ENCODE measurements around the gene MYO7A.

MYO7A gene

DNA sequence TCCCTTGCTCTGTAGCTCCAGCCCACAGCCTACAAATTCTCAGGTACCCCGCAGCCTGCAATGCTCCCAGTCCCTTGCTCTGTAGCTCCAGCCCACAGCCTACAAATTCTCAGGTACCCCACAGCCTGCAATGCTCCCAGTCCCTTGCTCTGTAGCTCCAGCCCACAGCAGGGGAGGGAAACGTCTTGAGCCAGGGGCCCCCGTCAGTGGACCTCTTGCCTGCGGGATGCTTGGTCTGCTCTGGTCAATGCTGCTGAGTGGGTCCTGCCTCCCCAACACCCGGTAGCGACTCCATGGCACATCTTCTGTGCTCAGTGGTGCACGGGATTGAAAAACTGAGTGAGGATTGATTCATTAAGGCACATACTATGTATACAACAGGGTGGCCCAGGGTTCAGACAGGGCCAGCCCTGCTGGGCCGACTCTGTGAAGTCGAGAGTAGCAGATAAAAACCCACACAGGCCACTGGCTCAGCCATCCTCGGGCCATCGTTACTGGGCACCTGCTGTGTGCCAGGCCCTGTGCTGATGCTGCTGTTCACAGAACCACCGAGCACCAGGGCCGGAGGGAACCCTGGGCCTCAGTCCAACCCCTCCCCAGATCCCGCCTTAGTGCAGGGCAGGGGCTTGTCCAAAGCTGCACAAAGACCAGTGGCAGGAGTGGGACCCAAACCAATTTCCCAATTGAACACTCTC, 69.7 kb downstream of the MYO7A start:
- TF ChIP-seq ZNF274 (IDR thresholded peaks at IDR 0.05; ENCODE audit: low read depth, low read length) = no peak
- H3K4me3 ChIP-seq (ENCODE audit: low read length) = no peak overlapping the region

DNA sequence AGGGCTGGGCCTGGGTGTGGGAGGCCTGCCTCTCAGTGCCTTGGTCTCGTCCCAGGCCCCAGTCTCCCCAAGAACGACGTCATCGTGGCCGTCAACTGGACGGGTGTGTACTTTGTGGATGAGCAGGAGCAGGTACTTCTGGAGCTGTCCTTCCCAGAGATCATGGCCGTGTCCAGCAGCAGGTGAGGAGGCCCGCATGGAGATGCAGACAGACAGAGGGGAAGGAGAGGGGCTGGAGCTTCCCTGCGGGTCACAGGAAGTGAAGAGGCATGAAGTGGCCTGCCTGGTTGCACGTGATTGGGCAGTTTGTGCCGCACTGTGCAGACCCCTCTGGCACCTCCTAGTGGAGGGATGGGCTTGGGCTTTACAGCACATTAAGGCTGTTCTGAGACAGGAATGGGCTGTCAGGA, 70.4 kb downstream of the MYO7A start:
- no peak for TF ChIP-seq ZNF274 (IDR thresholded peaks at IDR 0.05; ENCODE audit: low read depth, low read length)

DNA sequence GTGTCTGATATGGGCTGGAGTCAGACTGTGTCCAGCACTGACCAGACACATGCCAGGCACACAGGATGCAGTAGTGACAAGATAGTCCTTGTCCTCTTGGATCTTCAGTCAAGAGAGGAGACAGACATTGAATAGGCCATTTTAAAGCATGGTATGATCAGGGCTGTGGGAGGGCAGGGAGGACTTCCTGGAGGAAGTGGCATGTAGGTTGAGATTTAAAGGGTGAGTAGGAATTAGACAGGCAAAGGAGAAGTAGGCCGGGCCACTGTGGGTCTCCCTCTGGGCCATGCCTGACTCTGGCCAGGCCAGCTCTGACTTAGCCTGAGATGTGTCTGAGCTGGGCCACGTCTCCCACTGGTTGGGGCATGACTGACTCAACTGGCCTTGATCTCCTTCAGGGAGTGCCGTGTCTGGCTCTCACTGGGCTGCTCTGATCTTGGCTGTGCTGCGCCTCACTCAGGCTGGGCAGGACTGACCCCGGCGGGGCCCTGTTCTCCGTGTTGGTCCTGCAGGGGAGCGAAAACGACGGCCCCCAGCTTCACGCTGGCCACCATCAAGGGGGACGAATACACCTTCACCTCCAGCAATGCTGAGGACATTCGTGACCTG, 71.2 kb downstream of the MYO7A start:
- H3K4me3 ChIP-seq (ENCODE audit: low read length) = no peak overlapping the region
- no peak for TF ChIP-seq ZNF274 (IDR thresholded peaks at IDR 0.05; ENCODE audit: low read depth, low read length)

More for the DNA sequence above, 70.4 kb downstream of the MYO7A start:
- no peak overlapping the region for H3K4me3 ChIP-seq (ENCODE audit: low read length)

DNA sequence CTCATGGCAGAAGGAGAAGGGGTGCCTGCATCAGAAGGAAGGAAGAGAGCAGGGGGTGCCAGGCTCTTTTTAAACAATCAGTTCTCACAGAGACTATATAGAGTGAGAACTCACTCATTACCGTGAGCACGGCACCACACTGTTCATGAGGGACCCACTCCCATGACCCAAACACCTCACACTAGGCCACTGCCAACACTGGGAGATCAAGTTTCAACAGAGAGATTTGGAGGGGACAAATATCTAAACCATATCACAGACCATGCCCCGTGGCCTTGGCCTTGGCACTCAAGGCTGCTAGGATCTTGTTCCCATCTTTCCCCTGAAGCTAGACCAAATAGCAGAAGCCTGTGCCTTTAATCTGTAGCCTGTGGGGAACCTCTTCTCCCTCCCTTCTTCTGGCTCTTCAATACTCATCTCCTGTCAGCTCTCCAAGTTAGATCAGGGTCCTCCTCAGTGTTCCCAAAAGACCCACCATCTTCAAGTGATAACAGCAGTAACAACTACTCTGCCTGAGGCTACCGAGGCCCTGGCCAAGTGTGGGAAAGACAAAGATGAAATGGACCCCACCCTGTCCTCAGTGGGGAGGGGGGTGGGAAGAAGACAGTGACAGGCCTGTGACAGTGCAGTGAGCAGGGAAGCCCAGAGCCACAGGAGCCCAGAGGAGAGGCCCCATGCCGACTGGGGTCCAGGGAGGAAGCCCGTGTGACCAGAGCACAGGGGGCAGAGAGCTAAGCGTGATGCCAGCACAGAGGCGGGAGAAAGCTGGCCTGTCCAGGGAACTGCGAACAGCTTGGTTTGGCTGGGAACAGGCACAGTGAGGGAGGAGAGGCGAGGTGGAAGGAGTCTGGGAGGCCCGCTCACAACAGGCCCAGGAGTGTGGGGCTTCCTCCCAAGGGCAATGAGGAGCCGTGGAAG, 72.6 kb downstream of the MYO7A start:
- no peak for TF ChIP-seq ZNF274 (IDR thresholded peaks at IDR 0.05; ENCODE audit: low read depth, low read length)

DNA sequence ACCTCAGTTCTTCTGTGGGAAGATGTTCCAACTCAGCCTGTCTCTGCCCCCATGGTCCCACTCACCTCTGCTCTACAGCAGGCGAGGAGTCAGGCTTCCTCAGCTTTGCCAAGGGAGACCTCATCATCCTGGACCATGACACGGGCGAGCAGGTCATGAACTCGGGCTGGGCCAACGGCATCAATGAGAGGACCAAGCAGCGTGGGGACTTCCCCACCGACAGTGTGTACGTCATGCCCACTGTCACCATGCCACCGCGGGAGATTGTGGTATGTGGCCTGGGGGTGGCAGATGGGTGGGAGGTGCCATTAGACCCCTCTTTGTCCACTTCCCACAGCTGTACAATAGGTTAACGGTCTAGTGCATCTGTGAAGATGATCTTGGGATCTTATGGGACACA, 73.3 kb downstream of the MYO7A start:
- TF ChIP-seq ZNF274 (IDR thresholded peaks at IDR 0.05; ENCODE audit: low read depth, low read length) = no peak

More for the DNA sequence above, 72.6 kb downstream of the MYO7A start:
- no peak overlapping the region for H3K4me3 ChIP-seq (ENCODE audit: low read length)

DNA sequence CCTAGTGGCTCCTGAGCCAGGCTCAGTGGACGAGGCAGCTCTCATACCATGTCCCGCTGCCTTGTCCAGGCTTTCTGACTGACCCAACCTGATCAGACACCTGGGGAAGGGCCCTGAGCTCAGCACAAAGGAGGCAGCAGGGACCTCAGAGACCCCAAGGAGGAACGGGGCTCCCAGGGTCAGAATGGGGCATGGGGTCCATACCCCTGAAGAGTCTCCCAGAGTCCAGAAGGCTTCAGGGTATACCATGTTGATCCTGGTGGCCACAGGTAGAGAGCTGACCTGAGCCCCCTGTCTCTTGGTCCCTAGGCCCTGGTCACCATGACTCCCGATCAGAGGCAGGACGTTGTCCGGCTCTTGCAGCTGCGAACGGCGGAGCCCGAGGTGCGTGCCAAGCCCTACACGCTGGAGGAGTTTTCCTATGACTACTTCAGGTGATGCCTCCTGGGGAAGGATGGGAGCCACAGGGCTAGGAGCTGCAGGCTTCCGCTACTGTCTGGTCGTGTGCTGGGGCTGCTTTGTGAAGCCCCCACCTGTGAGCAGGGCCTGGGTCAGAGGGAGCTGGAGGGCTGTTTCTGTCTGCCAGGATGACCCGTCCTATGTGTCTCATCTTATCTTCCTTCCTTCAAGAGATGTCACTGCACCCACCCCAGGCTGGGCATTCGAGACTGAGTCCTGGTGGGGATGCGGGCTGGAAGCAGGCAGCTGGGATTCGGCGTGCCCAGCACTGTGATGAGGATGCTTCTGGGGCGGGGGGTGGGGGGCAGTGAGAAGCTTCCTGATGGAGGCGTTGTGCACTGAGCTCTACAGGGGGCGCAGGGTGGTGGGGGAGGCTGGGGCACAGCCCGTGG, 74.2 kb downstream of the MYO7A start:
- H3K4me3 ChIP-seq (ENCODE audit: low read length) = no peak overlapping the region
- TF ChIP-seq ZNF274 (IDR thresholded peaks at IDR 0.05; ENCODE audit: low read depth, low read length) = no peak

More for the DNA sequence above, 73.3 kb downstream of the MYO7A start:
- H3K4me3 ChIP-seq (ENCODE audit: low read length) = no peak overlapping the region

DNA sequence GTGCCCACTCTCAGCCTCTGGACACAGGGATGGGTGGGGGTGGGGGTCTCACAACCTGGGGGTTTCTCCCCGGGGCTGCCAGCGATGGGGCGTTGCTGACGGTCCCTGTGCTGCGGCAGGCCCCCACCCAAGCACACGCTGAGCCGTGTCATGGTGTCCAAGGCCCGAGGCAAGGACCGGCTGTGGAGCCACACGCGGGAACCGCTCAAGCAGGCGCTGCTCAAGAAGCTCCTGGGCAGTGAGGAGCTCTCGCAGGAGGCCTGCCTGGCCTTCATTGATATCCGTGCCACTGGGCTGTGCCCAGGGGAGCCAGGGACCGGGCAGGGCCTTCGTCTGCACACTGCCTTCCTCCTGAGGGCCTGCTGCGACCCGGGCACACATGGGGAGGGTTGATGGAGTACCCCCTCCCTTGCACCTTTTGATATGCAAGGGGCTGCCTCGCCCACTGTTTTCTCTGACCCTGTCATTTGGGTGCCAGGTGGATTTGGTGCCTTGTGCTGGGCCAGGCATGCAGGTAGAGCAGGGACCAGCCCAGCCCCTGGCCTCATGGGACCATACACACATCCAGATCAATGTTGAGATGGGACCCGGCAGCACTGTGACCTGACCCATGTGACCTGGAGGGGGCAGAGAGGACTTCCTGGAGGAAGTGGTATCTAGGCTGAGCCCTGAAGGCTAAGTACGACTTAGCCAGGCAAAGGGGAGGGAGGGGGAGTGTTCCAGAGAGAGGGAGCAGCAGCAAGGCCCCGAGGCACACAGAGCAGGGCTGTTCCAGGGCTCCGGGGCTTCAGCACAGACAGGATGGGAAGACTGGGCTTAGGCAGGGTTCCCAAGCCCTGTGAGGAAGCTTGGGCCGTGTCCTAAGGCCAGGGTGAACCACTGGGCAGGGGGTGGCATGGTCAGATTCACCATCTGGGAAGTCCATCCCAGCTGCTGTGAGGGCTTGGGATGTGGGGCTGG, 75.2 kb downstream of the MYO7A start:
- no peak for TF ChIP-seq ZNF274 (IDR thresholded peaks at IDR 0.05; ENCODE audit: low read depth, low read length)
- no peak overlapping the region for H3K4me3 ChIP-seq (ENCODE audit: low read length)

DNA sequence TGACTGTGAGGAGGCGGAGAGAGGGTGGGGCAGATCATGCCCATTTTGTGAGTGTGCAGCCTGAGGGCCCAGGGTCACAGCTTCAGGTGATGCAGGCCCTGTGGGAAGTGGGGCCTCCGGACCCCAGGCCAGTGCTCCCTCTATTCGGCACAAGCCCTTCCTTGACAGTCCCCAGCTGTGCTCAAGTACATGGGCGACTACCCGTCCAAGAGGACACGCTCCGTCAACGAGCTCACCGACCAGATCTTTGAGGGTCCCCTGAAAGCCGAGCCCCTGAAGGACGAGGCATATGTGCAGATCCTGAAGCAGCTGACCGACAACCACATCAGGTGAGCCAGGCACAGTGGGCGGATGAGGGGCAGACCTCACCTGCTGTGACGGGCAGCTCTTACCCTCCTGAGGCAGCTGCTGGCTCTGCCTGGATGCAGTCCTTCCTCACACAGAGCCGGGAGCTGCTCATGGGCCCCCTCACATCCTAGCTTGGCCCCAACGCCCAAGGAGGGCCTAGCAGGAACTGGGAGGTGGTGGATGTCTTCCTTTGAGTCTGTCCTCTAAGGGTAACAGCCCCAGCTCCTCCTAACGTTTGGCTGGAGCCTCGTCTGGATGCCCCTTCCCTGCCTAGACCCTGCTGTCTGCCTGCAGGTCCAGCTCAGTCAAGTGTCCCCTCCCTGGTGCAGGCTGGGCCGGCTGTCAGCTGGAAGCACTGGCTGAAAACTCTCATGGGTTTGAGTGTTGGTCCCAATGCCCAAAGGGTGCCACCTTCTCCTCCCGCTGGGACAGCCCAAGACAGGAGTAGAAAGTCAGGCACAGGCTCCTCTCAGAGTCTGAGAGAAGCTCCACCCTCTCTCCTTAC, 76.1 kb downstream of the MYO7A start:
- TF ChIP-seq ZNF274 (IDR thresholded peaks at IDR 0.05; ENCODE audit: low read depth, low read length) = no peak
- no peak overlapping the region for H3K4me3 ChIP-seq (ENCODE audit: low read length)

DNA sequence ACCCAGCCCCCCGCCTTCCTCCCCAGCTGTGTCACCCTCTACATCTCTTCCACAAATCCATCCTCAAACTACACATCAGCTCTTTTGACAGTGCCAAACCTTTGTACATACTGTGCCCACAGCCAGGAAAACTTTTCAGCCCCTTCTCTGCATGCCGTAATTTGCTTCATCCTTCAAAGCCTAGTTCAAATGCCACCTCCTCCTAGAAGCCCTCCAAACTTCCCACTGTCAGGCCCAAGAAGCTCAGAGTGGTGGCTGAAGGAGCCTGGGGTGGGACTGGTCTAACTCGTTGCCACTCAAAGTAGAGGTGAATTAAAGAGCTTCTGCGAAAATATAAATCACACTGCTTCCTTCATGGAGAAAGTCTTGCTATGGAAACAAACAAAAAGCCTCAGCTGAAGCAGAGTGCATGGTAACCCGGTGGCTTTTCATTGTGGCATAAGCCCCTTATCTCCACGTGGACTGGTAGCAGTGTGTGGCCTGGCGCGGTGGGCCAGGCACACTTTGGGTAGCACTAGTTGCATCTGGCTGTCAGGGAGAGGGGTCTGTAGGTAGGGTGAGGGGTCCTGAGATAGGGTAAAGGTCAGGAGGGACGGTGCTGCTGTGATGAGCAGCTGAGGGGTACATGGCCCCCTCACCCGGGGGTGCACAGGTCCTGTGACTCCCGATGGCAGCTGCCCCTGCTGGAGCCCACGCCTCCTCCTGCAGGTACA, 76.9 kb downstream of the MYO7A start:
- no peak for TF ChIP-seq ZNF274 (IDR thresholded peaks at IDR 0.05; ENCODE audit: low read depth, low read length)
- H3K4me3 ChIP-seq (ENCODE audit: low read length) = no peak overlapping the region

DNA sequence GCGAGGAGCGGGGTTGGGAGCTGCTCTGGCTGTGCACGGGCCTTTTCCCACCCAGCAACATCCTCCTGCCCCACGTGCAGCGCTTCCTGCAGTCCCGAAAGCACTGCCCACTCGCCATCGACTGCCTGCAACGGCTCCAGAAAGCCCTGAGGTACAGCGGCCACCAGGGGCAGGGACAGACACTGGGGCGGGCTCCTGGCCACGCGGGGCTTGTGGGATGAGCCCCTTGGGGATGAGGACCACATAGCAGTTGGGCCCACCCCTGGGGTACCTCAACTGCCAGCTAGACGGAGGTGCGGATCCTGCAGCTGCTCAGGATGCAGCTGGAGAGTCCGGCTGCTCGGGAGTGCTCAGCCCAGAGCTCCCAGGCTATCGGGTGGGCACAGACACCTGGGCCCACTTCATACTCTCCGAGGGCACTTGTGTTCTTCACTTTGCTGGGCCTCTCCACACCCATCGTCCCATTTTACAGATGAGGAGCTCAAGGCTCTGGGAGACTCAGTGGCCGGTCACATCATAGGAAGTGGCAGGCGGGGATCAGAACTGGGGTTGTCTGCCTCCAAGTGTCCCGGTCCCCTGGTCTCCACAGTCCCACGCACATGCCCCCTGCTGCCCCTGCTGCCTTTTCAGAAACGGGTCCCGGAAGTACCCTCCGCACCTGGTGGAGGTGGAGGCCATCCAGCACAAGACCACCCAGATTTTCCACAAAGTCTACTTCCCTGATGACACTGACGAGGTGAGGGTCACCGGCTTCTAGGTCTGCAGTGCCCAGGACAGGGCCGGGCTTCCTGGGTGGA, 77.6 kb downstream of the MYO7A start:
- no peak for TF ChIP-seq ZNF274 (IDR thresholded peaks at IDR 0.05; ENCODE audit: low read depth, low read length)
- no peak overlapping the region for H3K4me3 ChIP-seq (ENCODE audit: low read length)

All from GM08714 (cell line).